ENCODE data around the gene AUNIP.

- TF ChIP-seq POLR2A (IDR thresholded peaks at IDR 0.05; ENCODE audit: low read length) (no peak), GATA1 (IDR thresholded peaks at IDR 0.05; ENCODE audit: low read depth, low read length) (no peak)
These were observed 58.4 kb downstream of the AUNIP start for GRCh38 chr1:25800703-25801377.
